NCI-H226 (cell line): Measurements from ENCODE around the gene EEFSEC.

Experiments
- DNase-seq: peaks from one replicate; pipeline ENCODE4 v3.0.0-alpha.2; 2015

Gene EEFSEC

DNA sequence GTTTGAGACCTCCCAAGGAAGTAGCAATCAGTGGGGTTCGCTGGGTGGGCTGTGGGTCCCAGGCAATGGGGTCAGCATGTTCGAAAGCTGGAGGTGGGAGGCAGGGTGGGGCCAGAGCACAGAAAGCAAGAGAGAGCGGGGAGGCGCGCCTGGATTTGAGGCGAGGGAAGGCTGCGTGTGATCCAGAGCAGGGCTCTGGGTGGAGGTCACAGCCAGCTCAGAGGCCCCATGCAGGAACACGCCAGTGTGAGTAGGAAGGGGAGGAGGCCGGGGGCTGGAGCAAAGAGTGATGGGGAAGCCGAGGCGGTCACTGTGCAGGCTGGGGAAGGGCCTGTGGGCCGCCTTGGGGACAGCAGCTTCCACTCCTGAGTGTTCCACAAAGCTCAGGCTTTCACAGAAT is 304.7 kb downstream of the EEFSEC start:
- no peak for DNase-seq
